DOHH2 (cell line): ENCODE data around the gene PCDHGB3.
"Not testable (repeated sequence)": the region's sequence is repeated elsewhere in the genome, so short reads cannot be mapped to it uniquely, and the experiment has no call there.

Source experiments
- H3F3A ChIP-seq: fragments of 200-600 bp; sonication (generic), shearing (Covaris generic); 2 replicates; pipeline ENCODE4 v1.6.0; 2016; ENCODE audit warnings: antibody characterized with exemption, mild to moderate bottlenecking; ENCODE audit not compliant: control insufficient read depth, insufficient read depth
- H3K27ac ChIP-seq: fragments of 200-600 bp; sonication (generic); 2 replicates; pipeline ENCODE4 v1.5.1; 2014; ENCODE audit warnings: low read depth, mild to moderate bottlenecking, low read length, moderate library complexity
- H3K27me3 ChIP-seq: fragments of 200-600 bp; sonication (generic); 2 replicates; pipeline ENCODE4 v1.6.1; 2014; ENCODE audit warnings: mild to moderate bottlenecking, low read length, mixed read lengths; ENCODE audit not compliant: control insufficient read depth
- H3K36me3 ChIP-seq: fragments of 200-600 bp; sonication (generic); 2 replicates; pipeline ENCODE4 v1.6.1; 2014; ENCODE audit warnings: mild to moderate bottlenecking, low read length, moderate library complexity, mixed read lengths; ENCODE audit not compliant: control insufficient read depth
- H3K4me1 ChIP-seq: fragments of 200-600 bp; sonication (generic); 2 replicates; pipeline ENCODE4 v1.6.1; 2014; ENCODE audit warnings: mild to moderate bottlenecking, low read length, mixed read lengths; ENCODE audit not compliant: control insufficient read depth
- H3K4me2 ChIP-seq: fragments of 200-600 bp; sonication (generic); 2 replicates; pipeline ENCODE4 v1.6.0; 2014; ENCODE audit warnings: mild to moderate bottlenecking, low read length, moderate library complexity
- H3K4me3 ChIP-seq: fragments of 200-600 bp; sonication (generic); 2 replicates; pipeline ENCODE4 v1.5.1; 2014; ENCODE audit warnings: mild to moderate bottlenecking, low read length, mixed read lengths
- H3K79me2 ChIP-seq: fragments of 200-600 bp; sonication (generic); 2 replicates; pipeline ENCODE4 v1.6.1; 2014; ENCODE audit warnings: mild to moderate bottlenecking, low read length, mixed read lengths; ENCODE audit not compliant: control insufficient read depth
- H3K9me2 ChIP-seq: fragments of 200-600 bp; sonication (generic); replicated peaks from 2 replicates; pipeline ENCODE4 v1.6.1; 2014; ENCODE audit warnings: mild to moderate bottlenecking, low read length, mixed read lengths; ENCODE audit not compliant: control insufficient read depth
- H3K9me3 ChIP-seq: fragments of 200-600 bp; sonication (generic); 2 replicates; pipeline ENCODE4 v1.6.1; 2014; ENCODE audit warnings: antibody characterized with exemption, low read length, mixed read lengths; ENCODE audit not compliant: control insufficient read depth, insufficient read depth
- H4K20me1 ChIP-seq: fragments of 200-600 bp; sonication (generic); 2 replicates; pipeline ENCODE4 v1.6.0; 2014; ENCODE audit warnings: low read depth, mild to moderate bottlenecking, antibody characterized with exemption, low read length, moderate library complexity; ENCODE audit not compliant: control insufficient read depth, insufficient read depth
- CTCF ChIP-seq: fragments of 200-600 bp; sonication (generic); IDR thresholded peaks from one replicate; pipeline ENCODE4 v1.5.1; 2014; ENCODE audit warnings: antibody characterized with exemption, mild to moderate bottlenecking, low read depth, low read length; ENCODE audit not compliant: poor library complexity, severe bottlenecking
- EZH2phosphoT487 ChIP-seq: fragments of 200-600 bp; sonication (generic); IDR thresholded peaks from 2 replicates; pipeline ENCODE4 v1.6.1; 2017; ENCODE audit warnings: borderline replicate concordance, mild to moderate bottlenecking, antibody characterized with exemption, low read length, moderate library complexity, mixed read lengths

PCDHGB3 gene

DNA sequence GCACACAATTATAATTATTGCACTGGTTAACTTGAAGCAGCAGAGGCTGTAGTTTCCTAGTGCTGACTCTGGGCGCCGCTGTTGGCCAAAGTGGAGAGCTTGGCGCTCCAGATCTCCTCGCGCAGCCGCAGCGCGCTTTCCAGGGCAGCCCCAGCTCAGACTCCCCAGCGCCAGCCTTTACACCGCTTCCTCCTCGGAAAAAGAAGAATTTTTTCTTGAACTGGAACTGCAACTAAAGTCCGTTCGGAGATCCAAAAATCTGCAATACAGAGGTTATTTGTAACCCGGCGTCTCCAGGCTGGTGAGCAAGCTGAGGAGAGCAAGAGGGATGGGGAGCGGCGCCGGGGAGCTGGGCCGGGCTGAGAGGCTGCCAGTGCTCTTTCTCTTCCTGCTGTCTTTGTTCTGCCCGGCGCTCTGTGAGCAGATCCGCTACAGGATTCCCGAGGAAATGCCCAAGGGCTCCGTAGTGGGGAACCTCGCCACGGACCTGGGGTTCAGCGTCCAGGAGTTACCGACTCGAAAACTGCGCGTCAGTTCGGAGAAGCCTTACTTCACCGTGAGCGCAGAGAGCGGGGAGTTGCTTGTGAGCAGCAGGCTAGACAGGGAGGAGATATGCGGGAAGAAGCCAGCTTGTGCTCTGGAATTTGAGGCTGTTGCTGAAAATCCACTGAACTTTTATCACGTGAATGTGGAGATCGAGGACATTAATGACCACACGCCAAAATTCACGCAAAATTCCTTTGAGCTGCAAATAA lies 17.7 kb downstream of the PCDHGB3 start, which contains the start of gene PCDHGB4:
TSS of gene PCDHGB4 (plus strand) at position 142 of the 755 bp plus-strand sequence. CDS start at position 329, 187 bp downstream.
- H3K36me3 ChIP-seq: peaks cover 42% of the 10 kb centered on the region
- H3K27ac ChIP-seq, H3K27me3 ChIP-seq, H3K9me2 ChIP-seq, H3K79me2 ChIP-seq, H4K20me1 ChIP-seq, H3F3A ChIP-seq, H3K4me1 ChIP-seq, H3K4me2 ChIP-seq: not testable (repeated sequence)
- peak within 1 kb of the TSS; percentile 55 for H3K4me3 ChIP-seq
- TF ChIP-seq CTCF: peak; percentile 41
- peaks cover 34% of the 10 kb centered on the region for H3K9me3 ChIP-seq

DNA sequence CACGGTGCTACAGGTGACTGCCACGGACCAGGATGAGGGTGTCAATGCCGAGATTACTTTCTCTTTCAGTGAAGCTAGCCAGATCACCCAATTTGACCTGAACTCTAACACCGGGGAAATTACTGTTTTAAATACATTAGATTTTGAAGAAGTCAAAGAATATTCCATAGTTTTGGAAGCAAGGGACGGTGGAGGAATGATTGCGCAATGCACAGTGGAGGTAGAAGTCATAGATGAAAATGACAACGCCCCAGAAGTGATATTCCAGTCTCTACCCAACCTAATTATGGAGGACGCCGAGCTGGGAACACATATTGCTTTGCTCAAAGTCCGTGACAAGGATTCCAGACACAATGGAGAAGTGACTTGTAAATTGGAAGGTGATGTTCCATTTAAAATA lies 18.6 kb downstream of the PCDHGB3 start:
- Histone ChIP-seq H3F3A (peaks cover 2% of the 10 kb centered on the region; the same call in 1 of the 2 replicates), H3K27me3 (no peaks in the 10 kb centered on the region), H3K4me3 (0 out of 2 replicates have a peak overlapping the region, but pooled peaks have one; percentile 2), H3K9me3 (peaks cover 32% of the 10 kb centered on the region), H3K79me2 (peaks cover 7% of the 10 kb centered on the region), H3K9me2 (no peaks in the 10 kb centered on the region), H4K20me1 (no peaks in the 10 kb centered on the region), H3K4me2 (no peak overlapping the region), H3K4me1 (no peaks in the 10 kb centered on the region), H3K36me3 (peaks cover 42% of the 10 kb centered on the region), H3K27ac (no peak overlapping the region)
- no peak for TF ChIP-seq EZH2phosphoT487
- TF ChIP-seq CTCF: no peak

- Histone ChIP-seq H3K36me3 (peaks cover 43% of the 10 kb centered on the region), H3K4me2 (no peak overlapping the region), H3K79me2 (peaks cover 7% of the 10 kb centered on the region), H3K9me3 (peaks cover 32% of the 10 kb centered on the region), H3K9me2 (no peaks in the 10 kb centered on the region), H3K4me3 (no peak overlapping the region), H3K4me1 (no peaks in the 10 kb centered on the region), H3F3A (peaks cover 2% of the 10 kb centered on the region; the same call in 1 of the 2 replicates), H3K27me3 (no peaks in the 10 kb centered on the region), H4K20me1 (no peaks in the 10 kb centered on the region), H3K27ac (no peak overlapping the region)
- TF ChIP-seq CTCF (no peak), EZH2phosphoT487 (no peak)
These were observed 19.4 kb downstream of the PCDHGB3 start for GRCh38 chr5:141389153-141390042.
